ENCODE measurements around the gene TJAP1. TPM values are rescaled to one million over a fixed set of nuclear protein-coding genes. Genes with fewer than 3 reads are reported as not detected.

The TJAP1 gene
- total RNA-seq, 1 donor = 9.0 TPM

GRCh38 chr6:43544461-43544860 lies 67.1 kb downstream of the TJAP1 start:
- Histone ChIP-seq H3K9me3 (ENCODE audit: low read depth, low read length) (no peaks in the 10 kb centered on the region), H3K4me3 (ENCODE audit: low read length) (no peak overlapping the region), H3K4me1 (ENCODE audit: insufficient read depth, low read length) (no peaks in the 10 kb centered on the region), H3K27me3 (ENCODE audit: insufficient read depth, low read length) (no peaks in the 10 kb centered on the region)

- H3K4me3 ChIP-seq (ENCODE audit: low read length) = no peak overlapping the region
- H3K27me3 ChIP-seq (ENCODE audit: insufficient read depth, low read length) = no peaks in the 10 kb centered on the region
- H3K4me1 ChIP-seq (ENCODE audit: insufficient read depth, low read length) = no peaks in the 10 kb centered on the region
- H3K9me3 ChIP-seq (ENCODE audit: low read depth, low read length) = no peaks in the 10 kb centered on the region
Measured at GRCh38 chr6:43547222-43547621, 69.9 kb downstream of the TJAP1 start.

Other genes with a start within 250 kb of the TJAP1 start
- gene DNPH1, start 248.1 kb upstream of the TJAP1 start, total RNA-seq = 14.7 TPM
- gene TTBK1, start 234.1 kb upstream of the TJAP1 start, total RNA-seq = under 0.01 TPM
- not detected for gene SLC22A7, start 179.3 kb upstream of the TJAP1 start, total RNA-seq
- gene CRIP3, start 168.7 kb upstream of the TJAP1 start, total RNA-seq = 0.84 TPM
- gene ZNF318, start 107.9 kb upstream of the TJAP1 start, total RNA-seq = 22.9 TPM
- 12.3 TPM for gene ABCC10, start 50.0 kb upstream of the TJAP1 start, total RNA-seq
- gene DLK2, start 22.0 kb upstream of the TJAP1 start, total RNA-seq = 0.31 TPM
- not detected for gene LRRC73, start 32.8 kb downstream of the TJAP1 start, total RNA-seq
- 29.4 TPM for gene YIPF3, start 39.4 kb downstream of the TJAP1 start, total RNA-seq
- gene POLR1C, start 39.5 kb downstream of the TJAP1 start, total RNA-seq = 22.7 TPM
- gene XPO5, start 98.5 kb downstream of the TJAP1 start, total RNA-seq = 17.3 TPM
- gene POLH, start 98.6 kb downstream of the TJAP1 start, total RNA-seq = 2.7 TPM
- gene GTPBP2, start 151.7 kb downstream of the TJAP1 start, total RNA-seq = 31.7 TPM
- gene MAD2L1BP, start 158.3 kb downstream of the TJAP1 start, total RNA-seq = 55.9 TPM
- 0.42 TPM for gene RSPH9, start 167.5 kb downstream of the TJAP1 start, total RNA-seq
- 29.5 TPM for gene MRPS18A, start 210.2 kb downstream of the TJAP1 start, total RNA-seq

Data from mononuclear cell (primary cell).